Measurements from ENCODE around the gene NT5DC3. TPM values are rescaled to one million over a fixed set of nuclear protein-coding genes. Genes with fewer than 3 reads are reported as not detected.

NT5DC3 gene
- total RNA-seq, 1 donor from 2014 or later: 9.1 TPM

- peak; percentile 81 for TF ChIP-seq CTCF (IDR thresholded peaks at IDR 0.05; ENCODE audit: unreplicated experiment)
- H3K9me3 Mint-ChIP-seq: peaks cover 5% of the 10 kb centered on the region
- H3K4me3 Mint-ChIP-seq: no peak overlapping the region
- peaks cover 10% of the 10 kb centered on the region for H3K4me1 Mint-ChIP-seq
- H3K36me3 Mint-ChIP-seq: no peaks in the 10 kb centered on the region
- DNase-seq (ENCODE audit: low spot score in 2 of 2, unreplicated experiment in 2 of 2): peak in 1 of 2 experiments; percentile 56
- no peak overlapping the region for H3K27ac Mint-ChIP-seq
- peaks cover 5% of the 10 kb centered on the region for H3K27me3 Mint-ChIP-seq (ENCODE audit: low read depth)
These were observed 37.0 kb upstream of the NT5DC3 start for GRCh38 chr12:103877934-103878510.

- Mint-ChIP-seq H3K27me3 (ENCODE audit: low read depth) (peaks cover 5% of the 10 kb centered on the region), H3K4me1 (peaks cover 10% of the 10 kb centered on the region)
- no peak for DNase-seq (ENCODE audit: low spot score in 2 of 2, unreplicated experiment in 2 of 2)
These were observed 36.3 kb upstream of the NT5DC3 start for GRCh38 chr12:103877288-103877687.

GRCh38 chr12:103875666-103876065, 34.6 kb upstream of the NT5DC3 start:
- no peaks in the 10 kb centered on the region for H3K36me3 Mint-ChIP-seq

More at GRCh38 chr12:103877288-103877687, 36.3 kb upstream of the NT5DC3 start:
- Mint-ChIP-seq H3K36me3 (no peaks in the 10 kb centered on the region), H3K4me3 (no peak overlapping the region), H3K27ac (no peak overlapping the region), H3K9me3 (peaks cover 5% of the 10 kb centered on the region)
- no peak for TF ChIP-seq CTCF (IDR thresholded peaks at IDR 0.05; ENCODE audit: unreplicated experiment)

GRCh38 chr12:103868215-103868614, 27.2 kb upstream of the NT5DC3 start:
- no peak for TF ChIP-seq CTCF (IDR thresholded peaks at IDR 0.05; ENCODE audit: unreplicated experiment)
- H3K36me3 Mint-ChIP-seq: no peaks in the 10 kb centered on the region
- DNase-seq (ENCODE audit: low spot score in 2 of 2, unreplicated experiment in 2 of 2): no peak
- peaks cover 4% of the 10 kb centered on the region for H3K9me3 Mint-ChIP-seq
- peaks cover 21% of the 10 kb centered on the region for H3K4me1 Mint-ChIP-seq
- H3K27ac Mint-ChIP-seq: peak overlapping the region; percentile 1
- no peak overlapping the region for H3K4me3 Mint-ChIP-seq
- H3K27me3 Mint-ChIP-seq (ENCODE audit: low read depth): no peaks in the 10 kb centered on the region

More at GRCh38 chr12:103875666-103876065, 34.6 kb upstream of the NT5DC3 start:
- Mint-ChIP-seq H3K4me3 (no peak overlapping the region), H3K4me1 (peaks cover 8% of the 10 kb centered on the region), H3K27me3 (ENCODE audit: low read depth) (peaks cover 5% of the 10 kb centered on the region), H3K27ac (no peak overlapping the region), H3K9me3 (peaks cover 5% of the 10 kb centered on the region)
- DNase-seq (ENCODE audit: low spot score in 2 of 2, unreplicated experiment in 2 of 2): no peak
- no peak for TF ChIP-seq CTCF (IDR thresholded peaks at IDR 0.05; ENCODE audit: unreplicated experiment)

GRCh38 chr12:103865151-103865730, 24.2 kb upstream of the NT5DC3 start:
- no peak for TF ChIP-seq CTCF (IDR thresholded peaks at IDR 0.05; ENCODE audit: unreplicated experiment)
- H3K9me3 Mint-ChIP-seq: peaks cover 4% of the 10 kb centered on the region
- no peak overlapping the region for H3K4me3 Mint-ChIP-seq

More at GRCh38 chr12:103865151-103865730, 24.2 kb upstream of the NT5DC3 start:
- no peak for DNase-seq (ENCODE audit: low spot score in 2 of 2, unreplicated experiment in 2 of 2)
- Mint-ChIP-seq H3K27ac (peak overlapping the region; percentile 30), H3K4me1 (peaks cover 40% of the 10 kb centered on the region), H3K27me3 (ENCODE audit: low read depth) (no peaks in the 10 kb centered on the region), H3K36me3 (no peaks in the 10 kb centered on the region)

All from mesothelial cell of epicardium (in vitro differentiated cells).